GM06990 (cell line): ENCODE measurements around the gene IL19.

ENCODE experiments used
- DNase-seq: peaks from one replicate; pipeline ENCODE4 v3.0.0-alpha.2; 2011; ENCODE audit not compliant: insufficient read length; ENCODE audit errors: extremely low read depth
- H3K27me3 ChIP-seq: replicated peaks from 2 replicates; pipeline ENCODE4 v1.6.0; 2011; ENCODE audit warnings: low read length; ENCODE audit not compliant: control insufficient read depth, insufficient read depth
- H3K36me3 ChIP-seq: 2 replicates; pipeline ENCODE4 v1.5.1; 2011; ENCODE audit warnings: low read length; ENCODE audit not compliant: control insufficient read depth, insufficient read depth
- H3K4me3 ChIP-seq: replicated peaks from 2 replicates; pipeline ENCODE4 v1.5.1; 2011; ENCODE audit warnings: low read depth, mild to moderate bottlenecking, control low read depth, low read length
- CTCF ChIP-seq: IDR thresholded peaks from 2 replicates; pipeline ENCODE4 v1.5.1; 2011; ENCODE audit warnings: low read length, control low read depth, mild to moderate bottlenecking, inconsistent platforms; ENCODE audit not compliant: insufficient read depth, poor library complexity, severe bottlenecking

The IL19 gene

GRCh38 chr1:206832352-206832880, 61.8 kb downstream of the IL19 start:
- Histone ChIP-seq H3K27me3 (no peaks in the 10 kb centered on the region), H3K4me3 (no peak overlapping the region), H3K36me3 (no peaks in the 10 kb centered on the region)
- TF ChIP-seq CTCF = no peak
- DNase-seq = no peak

DNA sequence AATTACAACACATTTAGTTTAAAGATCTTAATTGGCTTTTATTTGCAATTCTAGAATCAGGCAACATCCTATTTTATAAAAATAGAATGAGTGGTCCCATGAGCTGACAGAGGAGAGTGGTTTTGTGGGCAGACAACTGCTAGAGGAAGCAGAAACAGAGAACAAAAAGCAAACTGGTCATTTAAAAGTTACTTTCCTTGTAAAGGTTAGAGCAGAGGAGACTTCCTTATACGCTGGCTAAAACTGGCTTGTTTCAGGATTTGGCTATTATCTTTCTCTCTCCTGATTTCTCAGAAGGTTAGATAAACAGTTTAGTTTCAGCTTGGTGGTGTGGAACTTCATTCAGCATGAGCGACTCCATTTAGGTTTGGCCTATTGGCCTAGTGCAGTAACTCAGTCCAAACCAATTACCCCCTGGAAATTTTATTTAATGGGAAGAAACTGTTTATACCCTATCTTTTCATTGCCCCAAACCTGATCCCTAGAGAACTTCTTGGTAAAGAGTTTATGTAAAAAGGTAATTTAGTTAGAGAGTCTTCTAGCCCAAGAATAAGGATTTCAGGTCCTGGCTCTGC, 62.6 kb downstream of the IL19 start:
- Histone ChIP-seq H3K4me3 (no peak overlapping the region), H3K27me3 (no peaks in the 10 kb centered on the region), H3K36me3 (no peaks in the 10 kb centered on the region)
- no peak for TF ChIP-seq CTCF
- no peak for DNase-seq

DNA sequence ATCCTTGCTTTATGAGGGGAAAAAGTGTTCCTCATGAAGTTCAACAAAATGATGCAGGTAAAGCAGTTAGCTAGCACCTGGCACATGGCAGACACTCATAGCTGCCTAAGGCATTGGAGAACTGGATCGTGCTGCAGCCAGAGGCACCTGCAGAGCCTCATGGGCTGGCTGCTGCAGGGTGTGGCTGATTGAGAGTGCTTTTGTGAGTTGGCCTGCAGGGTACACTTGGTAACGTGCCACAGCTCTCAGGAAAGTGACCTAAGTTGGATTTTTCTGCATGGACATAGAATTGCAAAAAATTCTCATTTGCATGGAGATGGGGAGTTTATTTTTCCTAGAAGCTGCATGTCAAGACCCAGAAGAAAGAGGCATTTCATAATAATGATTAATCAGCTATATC, 63.2 kb downstream of the IL19 start:
- DNase-seq = no peak
- Histone ChIP-seq H3K36me3 (no peaks in the 10 kb centered on the region), H3K4me3 (no peak overlapping the region), H3K27me3 (no peaks in the 10 kb centered on the region)
- TF ChIP-seq CTCF = no peak

DNA sequence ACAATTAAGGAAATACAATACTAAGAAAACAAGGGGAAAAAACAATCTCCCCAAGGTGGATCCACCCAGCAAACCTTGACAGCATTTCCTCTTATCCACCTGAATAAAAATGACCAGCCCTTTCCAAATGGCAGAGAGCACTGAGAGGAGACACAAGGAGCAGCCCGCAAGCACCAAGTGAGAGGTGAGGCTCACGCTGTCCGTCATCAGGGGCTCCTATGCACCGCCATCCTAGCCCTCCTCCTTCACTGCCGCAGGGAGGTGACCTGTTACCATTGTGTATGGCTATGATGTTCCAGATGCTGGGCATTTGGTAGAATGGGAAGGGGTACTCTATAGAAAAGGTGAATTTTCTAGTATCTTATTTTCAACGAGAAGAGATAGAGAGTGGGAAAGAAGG, 63.6 kb downstream of the IL19 start:
- H3K27me3 ChIP-seq = no peaks in the 10 kb centered on the region
- no peak for DNase-seq
- TF ChIP-seq CTCF = no peak
- H3K4me3 ChIP-seq = no peak overlapping the region
- H3K36me3 ChIP-seq = no peaks in the 10 kb centered on the region

DNA sequence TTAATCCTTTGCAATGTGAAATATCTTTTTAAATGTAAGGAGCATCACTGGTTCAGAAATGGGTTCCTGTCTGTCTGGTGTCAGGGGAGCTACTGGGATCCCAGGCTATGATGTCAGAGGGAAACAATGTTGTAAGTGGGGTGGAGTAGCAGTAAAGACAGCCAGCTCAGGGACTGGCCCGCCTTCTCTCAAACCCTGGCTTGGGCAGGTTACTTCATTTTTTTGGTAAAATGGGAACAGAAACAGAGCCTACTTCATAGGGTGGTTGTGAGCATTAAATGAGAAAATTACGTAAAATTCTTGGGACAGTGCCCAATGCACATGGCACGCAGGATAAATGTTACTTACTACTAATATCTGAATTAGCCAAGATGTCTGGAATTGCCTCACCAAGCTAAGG, 64.1 kb downstream of the IL19 start:
- no peak overlapping the region for H3K4me3 ChIP-seq
- TF ChIP-seq CTCF = no peak
- no peaks in the 10 kb centered on the region for H3K36me3 ChIP-seq
- no peak for DNase-seq
- H3K27me3 ChIP-seq = no peaks in the 10 kb centered on the region

DNA sequence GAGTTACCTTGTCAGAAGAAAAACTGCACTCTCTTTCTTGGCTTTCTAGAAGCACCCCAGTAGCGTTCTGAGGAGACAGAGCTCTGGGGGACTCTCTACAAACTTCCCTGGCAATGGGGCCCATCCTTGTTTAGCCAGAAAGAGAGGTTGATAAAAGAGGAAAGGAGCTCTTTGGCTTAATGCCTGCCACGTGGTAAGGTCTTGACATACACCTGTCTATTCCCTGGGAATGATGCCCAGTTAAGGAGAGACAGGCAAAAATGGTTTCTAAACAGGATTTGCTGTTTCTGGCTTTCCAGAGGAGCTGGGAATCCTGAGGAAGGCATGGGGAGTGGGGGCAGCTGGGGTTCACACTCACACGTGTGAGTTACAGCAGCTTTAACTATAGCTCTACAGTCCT, 64.6 kb downstream of the IL19 start:
- no peak overlapping the region for H3K4me3 ChIP-seq
- no peak for TF ChIP-seq CTCF
- no peaks in the 10 kb centered on the region for H3K27me3 ChIP-seq
- DNase-seq = no peak
- no peaks in the 10 kb centered on the region for H3K36me3 ChIP-seq
